ENCODE measurements around the gene TTL. TPM values are rescaled to one million over a fixed set of nuclear protein-coding genes. Genes with fewer than 3 reads are reported as not detected.
"Not testable (repeated sequence)": the region's sequence is repeated elsewhere in the genome, so short reads cannot be mapped to it uniquely, and the experiment has no call there.

Gene TTL
- total RNA-seq, 2 donors from 2014 or later, result 19.9 to 20.5 TPM

DNA sequence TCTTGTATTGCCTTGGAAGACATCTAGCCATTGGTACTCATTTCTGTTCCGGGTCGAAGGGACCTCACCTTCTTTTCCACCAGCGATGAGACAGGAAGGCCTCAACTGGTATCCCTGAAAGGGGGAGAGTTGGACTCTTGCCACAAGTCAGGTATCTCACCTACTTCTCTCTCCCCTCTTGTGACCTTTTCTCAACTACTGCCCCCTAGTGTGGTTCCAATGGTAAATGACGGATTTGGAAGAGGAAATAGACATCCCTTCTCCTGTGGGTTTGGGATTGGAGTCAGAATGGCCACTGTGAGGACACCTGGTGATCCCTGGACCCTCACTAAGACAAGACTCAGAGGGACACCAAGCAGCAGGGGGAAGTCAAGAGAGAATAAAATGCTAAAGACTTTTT, 13.9 kb downstream of the TTL start:
- ATAC-seq; DNase-seq; intact Hi-C loops (cut with DNase I, micrococcal nuclease): not testable (repeated sequence)

DNA sequence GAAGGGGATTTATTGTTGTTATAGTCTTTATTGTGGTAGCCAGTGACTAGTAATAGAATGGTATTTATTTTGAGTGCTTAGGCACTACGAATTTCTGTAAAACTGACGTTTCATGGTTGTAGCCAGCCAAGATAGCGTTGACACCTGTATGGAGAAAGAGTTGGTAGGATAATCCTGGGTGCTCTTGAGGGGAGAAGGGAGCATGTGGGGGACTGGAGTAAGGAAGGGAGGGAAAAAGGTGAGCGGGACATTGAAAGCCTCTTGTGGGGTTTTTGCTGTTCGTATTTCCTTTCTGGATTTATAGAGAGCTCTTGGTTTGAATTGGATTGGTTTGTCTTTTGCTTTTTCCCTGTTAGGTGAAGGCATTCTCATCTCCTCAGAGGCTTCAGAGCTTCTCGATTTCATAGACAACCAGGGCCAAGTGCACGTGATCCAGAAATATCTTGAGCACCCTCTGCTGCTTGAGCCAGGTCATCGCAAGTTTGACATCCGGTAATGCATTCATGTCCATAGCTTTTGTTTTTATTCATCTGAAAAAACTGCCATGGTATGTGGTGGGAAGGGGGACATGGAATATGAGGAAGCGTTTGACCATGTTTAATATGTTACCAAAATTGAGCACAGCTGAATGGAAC, 19.0 kb downstream of the TTL start:
- intact Hi-C loops (cut with DNase I, micrococcal nuclease), result not testable (repeated sequence)
- DNase-seq, result peak in 1 of 2 donors; percentile 41

DNA sequence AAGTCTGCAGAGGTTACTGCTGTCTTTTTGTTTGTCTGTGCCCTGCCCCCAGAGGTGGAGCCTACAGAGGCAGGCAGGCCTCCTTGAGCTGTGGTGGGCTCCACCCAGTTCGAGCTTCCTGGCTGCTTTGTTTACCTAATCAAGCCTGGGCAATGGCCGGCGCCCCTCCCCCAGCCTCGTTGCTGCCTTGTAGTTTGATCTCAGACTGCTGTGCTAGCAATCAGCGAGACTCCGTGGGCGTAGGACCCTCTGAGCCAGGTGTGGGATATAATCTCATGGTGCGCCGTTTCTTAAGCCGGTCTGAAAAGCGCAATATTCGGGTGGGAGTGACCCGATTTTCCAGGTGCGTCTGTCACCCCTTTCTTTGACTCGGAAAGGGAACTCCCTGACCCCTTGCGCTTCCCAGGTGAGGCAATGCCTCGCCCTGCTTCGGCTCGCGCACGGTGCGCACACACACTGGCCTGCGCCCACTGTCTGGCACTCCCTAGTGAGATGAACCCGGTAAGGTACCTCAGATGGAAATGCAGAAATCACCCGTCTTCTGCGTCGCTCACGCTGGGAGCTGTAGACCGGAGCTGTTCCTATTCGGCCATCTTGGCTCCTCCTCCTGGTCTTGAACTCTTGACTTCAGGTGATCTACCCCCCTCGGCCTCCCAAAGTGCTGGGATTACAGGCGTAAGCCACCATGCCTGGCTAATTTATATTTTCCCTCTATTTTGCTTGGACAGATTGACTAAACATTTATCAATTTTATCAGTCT, 27.5 kb downstream of the TTL start:
- peak in 1 of 2 donors; percentile 30 for DNase-seq
- intact Hi-C loops (cut with DNase I, micrococcal nuclease); ATAC-seq: not testable (repeated sequence)

More for the DNA sequence above, 19.0 kb downstream of the TTL start:
- ATAC-seq, result peak; percentile 91

DNA sequence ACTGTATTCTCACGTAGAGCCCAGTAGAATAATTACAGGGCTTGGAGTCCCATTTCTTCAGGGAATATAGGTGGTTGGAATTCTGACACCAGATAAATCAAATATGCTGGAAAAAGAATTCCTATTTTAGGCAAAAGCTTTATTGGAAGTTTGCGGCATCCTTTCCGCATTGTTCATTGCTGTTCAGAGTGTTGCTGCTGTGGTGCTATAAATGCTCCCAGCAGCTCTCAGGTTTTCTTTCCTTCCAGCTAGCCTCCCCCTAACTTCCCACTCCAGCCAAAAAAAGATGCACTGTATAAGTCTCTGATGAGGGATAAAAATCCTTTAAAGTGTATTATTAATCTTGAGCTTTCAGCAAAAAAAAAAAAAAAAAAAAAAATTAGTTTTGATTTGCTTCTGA, 34.8 kb downstream of the TTL start:
- intact Hi-C loops (cut with DNase I, micrococcal nuclease), result no loop called here
- DNase-seq (no peak), ATAC-seq (no peak)

DNA sequence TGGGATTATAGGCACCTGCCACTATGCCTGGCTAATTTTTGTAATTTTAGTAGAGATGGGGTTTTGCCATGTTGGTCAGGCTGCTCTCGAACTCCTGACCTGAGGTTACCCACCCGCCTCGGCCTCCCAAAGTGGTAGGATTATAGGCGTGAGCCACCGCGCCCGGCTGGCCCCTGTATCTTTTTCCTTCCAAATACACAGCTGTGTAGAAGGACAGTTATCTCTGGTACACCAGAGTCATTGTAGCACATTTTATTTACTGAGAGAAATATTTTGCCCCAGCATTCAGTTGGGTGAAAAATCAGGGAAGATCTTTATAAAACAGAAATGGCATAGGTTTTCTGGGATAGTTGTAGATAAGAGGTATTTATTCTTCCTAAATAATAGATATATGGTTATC, 36.9 kb downstream of the TTL start:
- DNase-seq (no peak), ATAC-seq (no peak)
- intact Hi-C loops (cut with DNase I, micrococcal nuclease), result no loop called here

- intact Hi-C loops (cut with DNase I, micrococcal nuclease), result no loop called here
- ATAC-seq (no peak), DNase-seq (no peak)
Measured at GRCh38 chr2:112519506-112519905, 37.5 kb downstream of the TTL start.

DNA sequence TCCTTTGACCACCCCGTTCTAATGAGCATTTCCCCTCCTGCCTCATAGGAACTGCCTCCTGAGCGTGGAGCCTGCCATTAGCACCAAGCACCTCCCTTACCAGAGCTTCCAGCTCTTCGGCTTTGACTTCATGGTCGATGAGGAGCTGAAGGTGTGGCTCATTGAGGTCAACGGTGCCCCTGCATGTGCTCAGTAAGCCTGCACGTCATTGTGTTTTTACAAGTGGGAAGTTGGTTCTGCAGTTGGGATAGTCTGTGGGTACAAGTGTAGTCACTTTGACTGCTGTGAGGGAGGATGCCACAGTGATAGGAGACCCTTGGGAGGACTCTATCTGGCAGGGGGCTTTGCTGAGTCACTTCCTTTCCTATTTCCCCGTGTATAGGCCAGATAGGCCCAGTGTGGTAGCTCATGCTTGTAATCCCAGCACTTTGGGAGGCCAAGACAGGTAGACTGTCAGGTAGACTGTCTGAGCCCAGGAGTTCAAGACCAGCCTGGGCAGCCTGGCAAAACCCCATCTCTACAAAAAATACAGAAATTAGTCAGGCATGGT, 38.4 kb downstream of the TTL start:
- DNase-seq (no peak), ATAC-seq (no peak)
- intact Hi-C loops (cut with DNase I, micrococcal nuclease), result no loop called here

GRCh38 chr2:112523291-112523777, 41.4 kb downstream of the TTL start:
- ATAC-seq (no peak), DNase-seq (no peak)
- intact Hi-C loops (cut with DNase I, micrococcal nuclease), result no loop called here

GRCh38 chr2:112524276-112524675, 42.3 kb downstream of the TTL start:
- DNase-seq, result not testable (repeated sequence)

GRCh38 chr2:112528541-112528940, 46.6 kb downstream of the TTL start:
- ATAC-seq (no peak), DNase-seq (no peak)
- intact Hi-C loops (cut with DNase I, micrococcal nuclease), result no loop called here

More at GRCh38 chr2:112524276-112524675, 42.3 kb downstream of the TTL start:
- intact Hi-C loops (cut with DNase I, micrococcal nuclease); ATAC-seq: not testable (repeated sequence)

DNA sequence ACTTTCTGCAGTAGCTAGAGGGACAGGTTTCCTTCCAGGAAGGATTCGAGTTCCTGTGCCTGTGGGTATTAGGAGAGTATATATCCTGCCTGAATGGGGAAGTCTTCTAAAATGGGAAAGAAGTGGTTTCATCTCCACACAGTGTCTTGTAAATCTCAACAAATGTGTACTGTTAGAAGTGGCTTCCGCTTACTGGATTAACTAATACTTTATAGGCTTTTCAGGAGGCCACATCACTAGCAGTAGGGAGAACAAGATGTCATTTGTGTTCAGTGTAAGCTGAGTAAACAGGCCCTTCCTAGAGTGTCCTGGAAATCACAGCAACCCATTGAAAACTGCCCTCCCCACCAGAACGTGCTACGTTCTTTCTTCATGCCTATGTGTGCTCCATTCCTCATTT, 47.8 kb downstream of the TTL start:
- DNase-seq (no peak), ATAC-seq (no peak)
- intact Hi-C loops (cut with DNase I, micrococcal nuclease), result no loop called here

GRCh38 chr2:112530728-112531127, 48.8 kb downstream of the TTL start:
- intact Hi-C loops (cut with DNase I, micrococcal nuclease), result no loop called here

GRCh38 chr2:112534826-112535225, 52.9 kb downstream of the TTL start:
- intact Hi-C loops (cut with DNase I, micrococcal nuclease), result no loop called here
- ATAC-seq (no peak), DNase-seq (no peak)

More at GRCh38 chr2:112530728-112531127, 48.8 kb downstream of the TTL start:
- no peak for DNase-seq
- no peak for ATAC-seq

- intact Hi-C loops (cut with DNase I, micrococcal nuclease); ATAC-seq: not testable (repeated sequence)
Measured at GRCh38 chr2:112536665-112537064, 54.7 kb downstream of the TTL start.

DNA sequence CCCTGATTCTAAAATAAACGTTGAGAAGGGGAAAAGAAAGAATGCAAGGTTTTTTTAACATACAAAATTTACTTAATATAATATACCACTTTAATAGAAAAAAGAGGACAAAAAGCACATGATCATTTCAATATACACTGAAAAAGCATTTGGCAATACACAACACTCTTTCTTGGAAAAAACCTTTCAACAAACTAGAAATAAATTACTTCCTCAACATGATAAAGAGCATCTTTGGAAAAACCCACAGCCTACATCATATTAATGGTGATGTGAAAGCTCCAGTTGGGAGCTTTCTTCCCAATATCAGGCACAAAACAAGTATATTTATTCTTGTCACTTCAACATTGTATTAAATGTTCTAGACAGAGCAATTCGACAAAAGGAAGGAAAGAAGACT, 57.4 kb downstream of the TTL start:
- DNase-seq (no peak), ATAC-seq (no peak)
- intact Hi-C loops (cut with DNase I, micrococcal nuclease), result no loop called here

More at GRCh38 chr2:112536665-112537064, 54.7 kb downstream of the TTL start:
- not testable (repeated sequence) for DNase-seq

DNA sequence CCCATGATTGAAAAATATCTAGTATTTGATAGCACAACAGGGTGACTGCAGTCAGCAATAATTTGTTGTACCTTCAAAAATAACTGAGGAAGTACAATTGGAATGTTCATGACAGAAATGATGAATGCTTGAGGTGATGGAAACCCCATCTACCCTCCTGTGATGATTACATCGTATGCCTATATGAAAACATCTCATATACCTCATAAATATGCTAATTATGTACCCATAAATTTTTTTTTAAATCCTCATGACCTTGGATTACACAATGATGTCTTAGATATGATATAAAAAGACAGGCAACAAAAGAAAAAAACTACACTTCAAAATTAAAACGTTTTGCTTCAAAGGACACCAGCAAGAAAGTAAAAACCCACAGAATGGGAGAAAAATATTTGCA, 59.0 kb downstream of the TTL start:
- no peak for ATAC-seq
- intact Hi-C loops (cut with DNase I, micrococcal nuclease), result no loop called here
- DNase-seq, result no peak

DNA sequence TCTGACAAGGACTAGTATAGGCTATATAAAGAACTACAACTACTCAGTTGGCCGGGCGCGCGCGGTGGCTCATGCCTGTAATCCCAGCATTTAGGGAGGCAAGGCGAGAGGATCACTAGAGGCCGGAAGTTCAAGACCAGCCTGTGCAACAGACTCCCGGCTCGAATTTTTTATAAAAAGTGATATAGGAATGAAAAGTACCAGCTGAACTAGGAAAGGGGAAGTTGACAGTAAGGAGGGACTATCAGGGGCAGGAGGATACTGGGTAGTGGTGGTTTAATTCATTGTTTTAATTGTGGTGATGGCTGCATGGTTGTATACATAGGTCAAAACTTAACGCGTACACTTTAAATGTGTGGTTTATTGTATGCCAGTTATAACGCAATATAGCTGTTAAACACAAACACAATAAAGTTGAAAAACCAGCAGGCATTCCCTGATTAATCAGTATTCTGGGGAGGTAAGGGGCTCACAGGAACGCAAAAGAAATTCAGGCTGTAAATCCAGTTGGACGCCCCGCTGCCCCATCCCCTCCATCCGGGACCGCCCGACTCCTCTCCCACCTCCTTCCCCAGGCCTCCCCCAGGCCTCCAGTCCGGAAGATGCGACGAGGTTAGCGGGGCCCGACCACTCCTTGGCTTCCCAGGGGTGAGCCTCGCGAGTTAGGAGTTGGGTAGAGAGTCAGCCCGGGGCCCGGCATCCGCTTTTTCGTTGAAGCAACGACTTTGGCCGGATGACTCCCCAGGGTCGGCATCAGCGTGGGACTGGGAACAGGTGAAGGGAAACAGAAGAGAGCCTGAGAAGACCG, 59.6 kb downstream of the TTL start:
- ATAC-seq (peak; percentile 73), DNase-seq (peak; percentile 62 to 77)
- intact Hi-C loops (cut with DNase I, micrococcal nuclease), result no loop called here

- intact Hi-C loops (cut with DNase I, micrococcal nuclease), result no loop called here
- ATAC-seq, result peak; percentile 94
- peak; percentile 88 to 90 for DNase-seq
Measured at GRCh38 chr2:112542123-112542983, 60.4 kb downstream of the TTL start, which contains the start of gene POLR1B. POLR1B (plus strand) TSS chr2:112542465; CDS start chr2:112542495, 30 bp downstream.

Data from left colon (tissue), 2 donors.